ENCODE results near the gene PDZRN4.

The PDZRN4 gene

DNA sequence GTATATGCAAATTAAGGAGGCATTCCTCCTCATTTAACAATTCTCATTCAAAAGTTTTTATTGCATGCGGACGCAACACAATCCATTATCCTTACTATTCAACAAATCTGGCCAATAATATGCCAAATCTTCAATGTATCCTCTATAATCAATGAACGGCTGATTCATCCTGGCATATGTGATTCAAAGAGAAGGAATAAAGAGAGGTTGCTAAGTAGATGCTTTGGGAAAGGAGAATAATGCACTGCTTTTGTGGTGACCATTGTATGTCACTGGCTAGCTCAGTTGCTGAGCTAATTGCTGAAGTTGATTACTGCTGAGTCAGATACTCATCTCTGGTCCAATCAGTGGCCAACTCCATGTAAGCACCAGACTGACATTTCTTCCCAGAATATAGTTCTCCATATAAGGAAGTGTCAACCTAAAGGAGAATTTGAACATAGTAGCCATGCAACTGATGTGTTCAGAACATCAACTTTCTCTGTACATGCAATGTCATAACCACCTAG lies 148.0 kb downstream of the PDZRN4 start:
- FAIRE-seq (no peak), DNase-seq (ENCODE audit: extremely low spot score, insufficient read length, low read depth) (no peak)

DNA sequence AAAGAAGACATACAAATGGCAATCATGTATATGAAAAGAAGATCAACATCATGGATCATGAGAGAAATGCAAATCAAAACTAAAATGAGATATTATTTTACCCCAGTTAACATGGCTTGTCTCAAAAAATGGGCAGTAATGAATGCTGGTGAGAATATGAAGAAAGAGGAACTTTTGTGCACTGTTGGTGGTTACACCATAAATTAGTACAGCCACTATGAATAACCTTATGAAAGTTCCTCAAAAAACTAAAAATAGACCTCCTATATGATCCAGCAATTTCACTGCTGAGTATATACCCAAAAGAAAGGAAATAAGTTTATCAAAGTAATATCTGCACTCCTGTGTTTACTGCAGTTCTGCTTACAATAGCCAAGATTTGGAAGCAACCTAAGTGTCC lies 151.7 kb downstream of the PDZRN4 start:
- FAIRE-seq, result no peak
- DNase-seq (ENCODE audit: extremely low spot score, insufficient read length, low read depth), result no peak

DNA sequence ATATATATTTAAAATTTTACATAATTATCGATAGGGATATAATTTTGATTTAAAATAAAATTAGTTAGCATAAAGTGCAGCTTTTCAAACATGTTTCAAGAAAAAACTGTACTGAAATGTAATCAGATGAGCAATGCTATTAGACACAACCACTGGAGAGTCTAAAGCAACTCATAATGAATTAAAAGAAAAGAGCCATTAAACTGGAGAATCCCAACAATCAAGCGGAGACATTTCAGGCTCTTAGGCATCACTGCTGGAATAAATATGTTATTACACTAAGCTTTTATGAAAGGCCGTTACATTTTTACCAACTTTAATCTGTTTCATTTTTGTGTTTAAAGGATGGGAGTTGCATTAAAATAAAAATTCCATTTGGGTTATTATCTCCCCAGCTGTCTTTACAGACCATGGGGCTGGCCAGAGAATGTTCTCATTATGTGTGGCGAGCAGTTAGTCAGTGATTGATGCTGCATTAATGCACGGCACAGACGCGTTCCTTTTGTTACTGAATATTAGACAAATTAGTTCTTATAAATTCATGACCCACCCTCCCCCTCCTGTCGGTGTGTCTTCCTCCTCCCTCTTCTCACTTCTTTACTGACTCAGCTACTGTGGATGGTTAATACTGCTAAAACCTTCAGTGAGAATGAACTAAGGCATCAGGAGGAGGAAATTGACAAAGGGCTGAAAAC lies 156.8 kb downstream of the PDZRN4 start:
- DNase-seq (ENCODE audit: extremely low spot score, insufficient read length, low read depth) (no peak), FAIRE-seq (no peak)

DNA sequence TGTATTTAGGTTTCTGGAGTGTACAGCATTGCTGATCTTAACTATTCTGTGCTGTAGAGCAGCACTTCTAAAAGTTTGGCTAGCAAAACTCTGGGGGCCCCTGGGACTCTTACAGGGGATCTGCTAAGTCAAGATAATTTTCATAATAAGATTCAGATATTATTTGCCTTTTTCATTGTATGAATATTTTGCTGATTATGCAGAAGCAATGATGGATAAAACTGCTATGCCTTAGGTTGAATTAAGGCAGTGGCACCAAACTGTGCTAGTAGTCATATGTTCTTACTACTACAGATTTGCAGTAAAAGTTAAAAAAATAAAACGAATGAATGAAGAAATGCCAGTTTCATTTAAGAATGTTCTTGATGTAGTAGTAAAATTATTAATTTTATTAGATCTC lies 160.1 kb downstream of the PDZRN4 start:
- no peak for FAIRE-seq
- DNase-seq (ENCODE audit: extremely low spot score, insufficient read length, low read depth), result no peak

DNA sequence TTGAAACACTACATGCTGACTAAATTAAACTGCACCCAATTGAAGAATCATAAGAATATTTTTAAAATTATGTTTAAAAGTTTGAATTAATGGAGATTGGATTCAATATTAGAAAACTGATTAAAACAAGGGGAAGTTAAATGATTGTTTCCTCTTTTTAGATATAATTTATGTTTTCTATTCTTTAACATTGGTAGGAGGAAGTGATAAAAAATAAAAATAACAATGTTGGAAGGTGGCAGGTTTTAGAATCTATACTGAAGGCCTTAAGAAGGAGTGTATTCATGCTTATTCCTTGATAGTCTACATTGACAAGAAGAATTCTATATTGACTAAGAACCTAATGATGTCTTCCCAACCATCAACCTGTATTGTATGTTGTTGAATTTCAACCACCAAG lies 168.1 kb downstream of the PDZRN4 start:
- FAIRE-seq, result no peak
- no peak for DNase-seq (ENCODE audit: extremely low spot score, insufficient read length, low read depth)

DNA sequence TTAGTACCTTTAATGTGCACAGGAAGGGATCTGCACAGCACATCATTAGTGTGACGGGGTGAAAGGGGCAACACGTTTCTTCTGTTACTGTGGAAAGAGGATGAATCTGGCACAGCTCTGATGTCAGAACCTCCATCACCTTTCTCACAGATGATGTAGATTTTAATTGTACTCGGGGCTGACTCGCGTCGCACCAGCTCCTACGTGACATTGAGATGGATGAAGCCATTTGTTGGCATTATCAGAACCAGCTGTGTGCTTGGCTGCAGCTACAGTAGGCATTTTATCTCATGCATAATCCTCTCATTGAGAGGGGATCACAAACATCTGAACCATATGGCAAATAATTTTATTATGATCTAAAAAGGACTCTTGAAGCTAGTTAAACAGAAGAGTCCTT lies 173.6 kb downstream of the PDZRN4 start:
- FAIRE-seq, result no peak
- DNase-seq (ENCODE audit: extremely low spot score, insufficient read length, low read depth), result no peak

DNA sequence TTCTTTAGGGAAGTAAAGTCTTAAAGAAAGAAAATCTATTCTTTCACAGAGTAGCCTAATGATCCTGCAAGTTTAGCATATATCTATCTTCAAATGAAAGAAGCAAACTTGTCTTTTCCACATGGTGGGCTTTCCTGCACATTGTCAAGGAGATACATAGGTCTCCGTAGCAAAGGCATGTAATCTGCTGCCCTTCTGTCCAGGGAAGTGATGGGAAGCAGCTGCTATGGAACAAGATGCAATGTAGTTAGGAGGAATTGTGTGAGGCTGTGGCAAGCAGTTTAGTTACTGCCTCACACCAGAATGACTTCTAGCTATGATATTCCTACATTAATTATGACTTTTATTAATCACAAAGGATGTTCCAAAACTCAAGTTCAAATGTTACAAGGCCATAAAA lies 174.4 kb downstream of the PDZRN4 start:
- no peak for DNase-seq (ENCODE audit: extremely low spot score, insufficient read length, low read depth)
- FAIRE-seq, result no peak

DNA sequence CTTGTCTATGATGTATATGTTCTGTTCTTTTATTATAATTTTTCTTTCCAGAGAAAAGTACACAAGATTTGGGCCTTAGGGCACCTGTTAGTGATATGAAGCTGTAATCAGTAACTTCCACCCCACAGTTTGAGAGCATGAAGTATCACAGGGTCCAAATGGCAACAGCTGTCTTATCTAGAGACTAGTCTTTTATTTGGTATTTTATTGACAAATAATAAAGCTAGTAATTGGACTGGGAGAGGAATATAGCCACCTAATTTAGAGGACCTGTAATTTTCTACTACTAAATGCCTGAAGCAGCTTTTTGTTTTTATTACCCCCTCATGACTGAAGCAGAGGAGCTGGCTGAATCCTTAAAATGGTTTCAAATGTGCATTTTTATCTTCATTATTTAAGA lies 174.8 kb downstream of the PDZRN4 start:
- FAIRE-seq (no peak), DNase-seq (ENCODE audit: extremely low spot score, insufficient read length, low read depth) (no peak)

DNA sequence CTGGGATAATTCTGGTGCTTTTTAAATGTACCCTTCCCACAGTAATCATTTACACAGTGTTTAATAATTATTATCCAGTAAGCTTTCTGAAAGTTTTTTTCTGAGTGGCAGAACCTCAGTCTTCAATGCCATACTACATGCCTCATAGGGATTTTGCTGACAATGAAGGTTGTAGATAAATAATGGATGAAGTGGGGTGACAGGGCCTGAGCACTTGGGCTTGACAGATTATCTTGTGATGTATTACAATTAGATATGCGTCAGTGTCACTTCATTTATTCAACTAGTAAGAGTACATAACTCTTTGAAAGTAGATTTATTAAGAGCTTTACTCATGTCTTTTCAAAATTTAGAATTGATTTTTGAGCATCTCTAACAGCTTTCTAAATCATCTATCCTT lies 176.1 kb downstream of the PDZRN4 start:
- DNase-seq (ENCODE audit: extremely low spot score, insufficient read length, low read depth) (no peak), FAIRE-seq (no peak)

DNA sequence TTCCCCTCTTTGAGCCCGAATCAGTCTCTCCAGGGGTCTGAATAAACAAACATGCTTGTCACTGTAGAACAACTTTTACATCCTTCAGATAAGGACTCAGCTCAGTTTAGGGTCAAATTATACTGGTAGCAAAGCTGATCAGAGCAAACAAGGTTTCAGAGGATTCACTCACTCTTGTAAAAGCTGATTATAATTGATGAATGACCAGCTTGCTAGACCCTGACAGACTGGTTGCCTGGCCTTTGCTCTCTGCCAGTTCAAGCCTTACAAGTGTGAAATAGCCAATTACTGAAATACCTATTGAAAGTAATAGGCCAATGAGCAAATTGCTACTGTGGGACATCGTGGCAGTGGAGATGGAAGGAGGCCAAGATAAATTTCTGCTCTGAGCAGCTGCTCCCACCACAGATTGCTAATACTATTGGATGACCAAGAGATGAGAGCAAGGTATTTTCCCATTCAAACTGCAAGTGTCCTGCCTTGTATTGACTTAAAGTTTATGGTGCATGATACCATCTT lies 177.6 kb downstream of the PDZRN4 start:
- FAIRE-seq, result no peak
- DNase-seq (ENCODE audit: extremely low spot score, insufficient read length, low read depth), result no peak

DNA sequence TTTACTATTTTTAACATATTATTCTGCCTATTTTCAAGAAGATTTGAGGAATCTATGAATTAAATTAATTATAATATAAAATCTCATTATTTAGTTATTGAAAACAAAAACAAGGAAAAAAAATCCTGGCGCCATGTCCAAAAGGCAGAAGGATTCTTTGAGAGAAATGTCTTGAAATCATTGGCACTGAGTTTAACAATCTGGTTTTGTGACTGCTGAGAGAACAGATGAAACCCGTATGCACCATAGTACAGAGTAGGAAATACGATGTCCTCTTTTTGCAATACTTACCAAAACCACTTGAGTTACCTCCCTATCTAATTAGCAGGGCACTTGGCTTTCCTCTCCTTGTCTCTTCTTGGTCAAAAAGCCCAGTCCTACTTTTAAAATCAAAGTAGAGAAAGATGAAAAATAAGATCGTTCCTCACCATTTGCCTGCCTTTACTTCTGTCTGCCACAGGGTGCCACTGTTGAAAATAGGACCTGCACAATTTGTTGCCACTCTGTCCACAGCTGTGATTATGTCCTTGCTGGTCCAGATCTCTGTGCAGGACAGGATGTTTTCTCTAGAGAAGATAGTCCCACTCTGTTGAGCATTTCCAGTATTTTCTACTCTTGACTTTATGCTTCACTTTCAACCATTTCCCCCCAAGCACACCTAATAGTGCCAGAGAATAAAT lies 179.7 kb downstream of the PDZRN4 start:
- DNase-seq (ENCODE audit: extremely low spot score, insufficient read length, low read depth) (no peak), FAIRE-seq (no peak)

DNA sequence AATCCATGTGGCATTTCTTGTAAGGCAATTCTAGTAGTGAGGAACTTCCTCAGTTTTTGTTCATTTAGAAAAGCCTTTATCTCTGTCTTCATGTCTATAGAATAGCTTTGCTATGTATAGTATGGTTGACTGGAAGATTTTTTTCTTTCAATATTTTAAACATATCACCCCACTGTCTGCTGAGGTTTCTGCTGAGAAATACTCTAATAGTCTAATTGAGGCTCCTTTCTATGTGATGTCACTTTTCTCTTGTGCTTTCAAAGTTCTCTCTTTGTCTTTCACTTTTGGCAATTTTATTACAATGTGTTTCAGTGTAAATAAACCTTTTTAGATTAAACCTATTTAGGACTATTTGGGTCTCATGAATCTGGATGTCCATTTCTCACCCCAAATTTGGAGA lies 192.8 kb downstream of the PDZRN4 start:
- FAIRE-seq (no peak), DNase-seq (ENCODE audit: extremely low spot score, insufficient read length, low read depth) (no peak)

DNA sequence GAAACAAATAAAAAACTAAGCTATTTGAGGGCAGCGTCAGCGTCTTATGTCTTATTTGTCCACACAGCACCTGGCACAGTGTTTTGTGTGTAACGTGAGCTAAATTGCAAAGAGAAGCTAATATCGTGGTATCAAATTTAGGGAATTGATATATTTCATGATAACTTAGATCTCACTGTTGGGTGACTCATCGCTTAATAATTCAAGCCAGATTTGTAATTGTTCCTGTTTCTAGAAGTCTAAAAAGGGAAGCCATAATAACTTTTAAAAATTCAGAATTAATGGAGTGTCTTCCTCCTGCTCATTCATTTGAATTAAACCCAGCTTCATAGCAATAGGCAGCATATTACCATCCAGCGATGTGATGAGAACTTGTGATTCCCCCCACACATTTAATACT lies 214.7 kb downstream of the PDZRN4 start:
- DNase-seq (ENCODE audit: extremely low spot score, insufficient read length, low read depth), result no peak
- no peak for FAIRE-seq

DNA sequence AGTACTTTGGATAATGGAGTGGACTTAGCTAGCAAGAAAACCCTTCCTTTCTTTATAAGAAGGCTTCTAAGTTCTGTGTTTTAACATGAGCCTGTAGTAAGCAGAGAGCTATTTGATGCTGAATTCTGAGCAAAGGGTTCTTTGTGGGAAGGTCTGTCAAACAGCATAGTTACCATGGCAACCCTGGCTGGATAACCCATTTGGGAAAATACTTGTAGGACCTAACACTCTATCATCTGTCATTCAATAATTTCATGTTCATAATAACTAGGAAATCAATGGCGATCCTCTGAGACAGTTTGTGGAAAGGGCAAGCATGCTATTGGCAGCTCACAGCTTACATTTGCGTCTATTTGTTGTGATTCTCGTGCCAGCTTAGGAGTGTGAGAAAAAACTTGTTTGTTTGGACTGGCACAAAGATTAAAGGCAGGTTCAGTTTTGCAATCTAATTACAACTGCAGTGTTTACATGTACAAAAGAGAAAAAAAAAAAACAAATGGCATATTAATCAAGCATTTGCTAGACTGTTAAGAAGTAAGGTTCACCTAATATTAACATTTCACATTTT lies 219.2 kb downstream of the PDZRN4 start:
- FAIRE-seq, result no peak
- DNase-seq (ENCODE audit: extremely low spot score, insufficient read length, low read depth), result no peak

DNA sequence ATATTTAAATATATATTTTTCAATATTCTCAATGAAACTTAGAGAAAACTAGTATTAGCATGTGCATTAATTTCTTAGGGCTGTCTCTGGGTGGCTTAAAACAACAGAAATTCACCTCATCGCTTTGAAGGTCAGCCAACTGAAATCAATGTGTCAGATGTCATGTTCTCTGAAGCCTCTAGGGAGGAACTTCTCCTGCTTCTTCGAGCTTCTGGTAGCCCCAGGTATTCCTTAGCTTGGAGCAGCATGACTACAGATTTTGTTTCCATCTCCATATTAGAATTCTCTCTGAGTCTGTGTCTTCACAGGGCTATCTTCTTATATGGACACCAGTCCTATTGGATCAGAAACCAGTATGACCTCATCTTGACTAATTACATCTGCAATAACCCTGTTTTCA lies 221.5 kb downstream of the PDZRN4 start:
- no peak for FAIRE-seq
- DNase-seq (ENCODE audit: extremely low spot score, insufficient read length, low read depth), result no peak

DNA sequence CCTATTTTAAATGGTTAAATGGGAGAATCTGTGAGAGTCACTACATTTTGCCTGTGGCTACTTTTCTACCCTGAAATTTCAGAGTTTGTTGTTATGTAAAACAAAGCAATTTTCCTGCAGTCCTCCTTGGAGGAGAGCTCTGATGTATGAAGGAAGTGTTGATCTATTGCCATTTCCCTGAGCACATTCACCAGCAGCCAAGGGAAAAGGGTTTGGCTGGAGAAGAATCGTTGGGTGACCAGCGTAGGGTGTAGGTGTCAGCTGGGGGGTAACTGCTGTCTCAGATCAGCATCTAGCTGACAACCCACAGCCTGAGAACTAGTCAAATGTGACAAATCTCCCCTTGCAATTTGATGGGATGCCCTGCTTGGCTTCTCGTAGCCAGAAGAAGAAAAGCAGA lies 230.5 kb downstream of the PDZRN4 start:
- DNase-seq (ENCODE audit: extremely low spot score, insufficient read length, low read depth) (no peak), FAIRE-seq (no peak)

DNA sequence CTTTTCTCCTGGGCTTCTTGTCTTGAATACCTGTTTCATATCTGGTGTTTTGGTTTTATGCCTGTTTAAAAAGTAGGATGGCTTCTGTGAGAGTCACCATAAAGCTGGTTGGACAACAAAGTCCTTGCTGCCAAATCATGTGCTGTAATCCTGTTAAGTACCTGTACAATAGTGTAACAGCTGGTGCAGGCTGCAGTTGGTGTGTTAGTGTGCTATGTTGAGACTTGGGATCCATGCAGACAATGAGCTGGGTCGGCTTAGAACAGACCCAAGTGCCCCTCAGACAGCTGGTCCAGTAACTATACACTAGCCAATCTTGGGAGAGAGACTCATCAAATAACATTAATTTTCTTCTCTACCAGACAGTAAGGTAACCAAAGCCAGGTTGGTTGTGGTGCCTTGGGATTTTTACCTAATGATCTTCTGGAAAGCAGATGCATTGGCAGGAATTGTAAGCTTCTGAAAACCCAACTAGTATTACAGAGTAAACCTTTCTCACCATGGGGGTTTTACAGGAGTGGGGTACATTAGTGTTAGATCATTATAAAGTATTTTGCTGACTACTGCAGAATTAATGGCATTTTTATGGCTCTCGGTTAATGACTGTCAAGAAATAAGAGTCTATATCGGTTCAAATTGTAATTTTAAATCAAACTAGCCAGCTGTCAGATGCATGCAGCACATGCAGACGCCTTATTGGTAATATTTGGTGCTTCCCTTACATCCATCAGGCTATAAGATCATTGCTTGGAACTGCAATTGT lies 231.2 kb downstream of the PDZRN4 start:
- no peak for DNase-seq (ENCODE audit: extremely low spot score, insufficient read length, low read depth)

DNA sequence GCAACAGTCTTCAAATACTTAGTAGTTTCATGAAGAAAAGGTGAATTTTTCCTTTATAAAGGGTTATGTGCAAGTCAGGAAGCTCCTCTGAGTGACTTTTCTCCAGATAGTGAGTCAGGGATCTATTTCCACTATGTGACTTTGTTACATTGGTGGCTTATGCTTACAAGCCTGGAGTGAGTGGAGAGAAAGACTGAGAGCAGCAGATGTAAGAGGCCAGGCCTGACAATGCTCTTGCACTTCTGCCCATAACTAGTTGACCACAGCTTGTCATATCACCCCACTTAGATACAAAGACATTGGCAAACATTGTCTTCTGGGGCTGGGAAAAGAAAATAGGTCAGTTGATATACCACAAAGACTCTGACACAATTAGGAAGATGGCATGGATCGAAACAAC lies 236.5 kb downstream of the PDZRN4 start:
- FAIRE-seq, result no peak

More for the DNA sequence above, 231.2 kb downstream of the PDZRN4 start:
- FAIRE-seq, result no peak

DNA sequence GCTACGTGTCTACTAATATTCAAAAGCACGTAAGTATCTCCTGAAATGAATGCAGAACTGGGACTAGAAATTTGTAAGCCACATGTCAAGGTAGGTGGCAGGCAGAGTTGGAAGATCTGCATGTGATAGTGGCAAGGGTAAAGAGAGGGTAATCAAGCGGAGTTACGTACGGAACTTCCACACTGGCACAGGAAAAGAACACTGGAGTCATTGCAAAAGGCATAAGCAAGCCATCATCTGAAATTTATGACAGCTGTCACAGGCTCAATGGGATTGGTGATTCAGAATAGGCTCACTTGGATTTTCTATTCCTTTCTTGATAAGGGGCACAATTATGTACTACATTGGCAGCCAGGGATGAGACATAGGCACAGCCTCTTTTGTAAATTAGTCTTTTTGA lies 245.3 kb downstream of the PDZRN4 start:
- FAIRE-seq, result no peak
- no peak for DNase-seq (ENCODE audit: extremely low spot score, insufficient read length, low read depth)

More for the DNA sequence above, 236.5 kb downstream of the PDZRN4 start:
- no peak for DNase-seq (ENCODE audit: extremely low spot score, insufficient read length, low read depth)

DNA sequence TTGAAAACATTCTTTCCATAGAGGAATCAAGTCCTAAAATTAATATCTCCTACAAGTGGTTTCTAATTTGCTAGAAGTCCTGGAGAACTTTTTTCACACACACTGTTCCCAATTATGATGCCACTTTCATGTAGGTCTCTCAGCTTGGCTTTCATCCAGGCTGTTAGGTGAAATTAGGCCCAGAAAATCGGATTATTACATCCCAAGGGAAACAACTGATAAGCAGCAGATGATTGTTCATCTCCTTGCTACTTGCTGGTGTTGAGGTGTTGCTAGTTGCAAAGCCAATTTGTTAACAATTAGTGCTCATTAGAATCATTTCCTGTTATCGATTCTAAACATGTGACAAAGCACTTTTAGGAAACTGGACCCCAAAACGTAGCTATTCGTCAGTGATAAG lies 248.0 kb downstream of the PDZRN4 start:
- FAIRE-seq, result no peak
- no peak for DNase-seq (ENCODE audit: extremely low spot score, insufficient read length, low read depth)

DNA sequence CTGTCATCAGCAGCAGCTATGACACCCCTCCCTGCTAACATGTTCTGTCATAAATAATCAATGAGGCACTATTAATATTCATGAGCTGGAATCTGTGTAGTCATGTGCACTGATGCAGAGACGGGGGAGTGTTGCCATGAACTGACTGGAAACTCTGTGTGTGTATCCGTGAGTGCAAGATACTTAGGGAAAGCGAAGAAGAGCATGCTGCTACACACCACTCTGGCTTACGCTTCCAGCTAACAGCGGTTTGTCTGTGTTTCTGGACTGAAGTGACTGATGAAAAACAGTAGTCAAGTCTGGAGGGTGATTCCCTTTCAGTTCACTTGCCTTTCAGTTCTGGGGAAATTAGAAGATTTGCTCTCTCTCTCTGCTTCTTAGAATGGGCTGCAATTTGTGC lies 249.4 kb downstream of the PDZRN4 start:
- FAIRE-seq, result no peak

More for the DNA sequence above, 249.4 kb downstream of the PDZRN4 start:
- DNase-seq (ENCODE audit: extremely low spot score, insufficient read length, low read depth), result no peak

Measured in GM18507 (cell line).